GM12878 (cell line): ENCODE measurements around the gene ARHGAP15.

Source experiments
- NFIC ChIP-seq: IDR thresholded peaks from 2 replicates; pipeline ENCODE4 v1.6.1; 2012; ENCODE audit warnings: low read depth, mild to moderate bottlenecking, inconsistent platforms, low read length, moderate library complexity
- NFYB ChIP-seq: IDR thresholded peaks from 2 replicates; pipeline ENCODE4 v1.6.1; 2011; ENCODE audit warnings: low read depth, mild to moderate bottlenecking, low read length, improper control_type of control experiment, moderate library complexity; ENCODE audit not compliant: insufficient read depth
- SPI1 ChIP-seq: IDR thresholded peaks from 2 replicates; pipeline ENCODE4 v1.6.1; 2011; ENCODE audit warnings: low read depth, mild to moderate bottlenecking, low read length, moderate library complexity, borderline replicate concordance; ENCODE audit not compliant: insufficient read depth
- TAF1 ChIP-seq: IDR thresholded peaks from 2 replicates; pipeline ENCODE4 v1.6.1; 2011; ENCODE audit warnings: mild to moderate bottlenecking, low read depth, low read length, borderline replicate concordance
- TF ChIP-seq, protein P1 (sequence below): IDR thresholded peaks from 2 replicates; pipeline ENCODE4 v1.6.1; 2011; ENCODE audit warnings: mild to moderate bottlenecking, low read depth, low read length, moderate library complexity; ENCODE audit not compliant: insufficient replicate concordance
- TF ChIP-seq, protein P2 (sequence below): IDR thresholded peaks from 2 replicates; pipeline ENCODE4 v1.6.1; 2012; ENCODE audit warnings: mild to moderate bottlenecking, low read depth, low read length
- TF ChIP-seq, protein P3 (sequence below): fragments of 450-650 bp; IDR thresholded peaks from 2 replicates; pipeline ENCODE4 v1.6.1; 2018; ENCODE audit warnings: borderline replicate concordance, mild to moderate bottlenecking; ENCODE audit not compliant: partially characterized antibody
- TF ChIP-seq, protein P4 (sequence below), 3 experiments: IDR thresholded peaks in 2 of 3; conservative IDR thresholded peaks in 1 of 3; 2 replicates each; pipeline ENCODE4 v1.5.1; 2011; ENCODE audit warnings: low read depth in 3 of 3, low read length in 3 of 3, mild to moderate bottlenecking in 3 of 3, control low read depth in 2 of 3, moderate library complexity in 2 of 3, inconsistent platforms in 1 of 3, mixed read lengths in 1 of 3; ENCODE audit not compliant: control insufficient read depth in 2 of 3, insufficient read depth in 1 of 3; ENCODE audit errors: extremely low read depth in 1 of 3

DNA sequence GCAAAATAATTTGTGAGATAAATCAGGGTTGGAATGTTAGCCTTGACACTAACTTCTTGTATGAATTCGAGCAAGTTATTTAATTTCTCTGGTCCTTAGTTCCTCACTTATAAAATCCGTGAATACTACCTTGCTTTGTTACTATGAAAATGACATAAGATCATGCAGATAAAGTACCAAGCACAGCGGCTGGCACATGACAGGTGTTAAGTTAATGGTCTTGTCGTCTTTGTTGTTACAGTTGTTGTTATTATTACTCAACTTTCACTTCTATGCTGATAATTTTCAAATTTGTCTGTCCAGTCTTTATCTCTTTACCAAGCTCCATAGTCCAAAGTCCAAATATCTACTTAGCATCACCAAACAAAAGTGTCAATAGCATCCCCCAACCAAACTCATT is 482.1 kb downstream of the ARHGAP15 start:
- TF ChIP-seq SPI1 (no peak), NFYB (no peak), TAF1 (no peak), NFIC (no peak)
- TF ChIP-seq, protein P1, sequence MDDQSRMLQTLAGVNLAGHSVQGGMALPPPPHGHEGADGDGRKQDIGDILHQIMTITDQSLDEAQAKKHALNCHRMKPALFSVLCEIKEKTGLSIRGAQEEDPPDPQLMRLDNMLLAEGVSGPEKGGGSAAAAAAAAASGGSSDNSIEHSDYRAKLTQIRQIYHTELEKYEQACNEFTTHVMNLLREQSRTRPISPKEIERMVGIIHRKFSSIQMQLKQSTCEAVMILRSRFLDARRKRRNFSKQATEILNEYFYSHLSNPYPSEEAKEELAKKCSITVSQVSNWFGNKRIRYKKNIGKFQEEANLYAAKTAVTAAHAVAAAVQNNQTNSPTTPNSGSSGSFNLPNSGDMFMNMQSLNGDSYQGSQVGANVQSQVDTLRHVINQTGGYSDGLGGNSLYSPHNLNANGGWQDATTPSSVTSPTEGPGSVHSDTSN, result no peak
- TF ChIP-seq, protein P2, sequence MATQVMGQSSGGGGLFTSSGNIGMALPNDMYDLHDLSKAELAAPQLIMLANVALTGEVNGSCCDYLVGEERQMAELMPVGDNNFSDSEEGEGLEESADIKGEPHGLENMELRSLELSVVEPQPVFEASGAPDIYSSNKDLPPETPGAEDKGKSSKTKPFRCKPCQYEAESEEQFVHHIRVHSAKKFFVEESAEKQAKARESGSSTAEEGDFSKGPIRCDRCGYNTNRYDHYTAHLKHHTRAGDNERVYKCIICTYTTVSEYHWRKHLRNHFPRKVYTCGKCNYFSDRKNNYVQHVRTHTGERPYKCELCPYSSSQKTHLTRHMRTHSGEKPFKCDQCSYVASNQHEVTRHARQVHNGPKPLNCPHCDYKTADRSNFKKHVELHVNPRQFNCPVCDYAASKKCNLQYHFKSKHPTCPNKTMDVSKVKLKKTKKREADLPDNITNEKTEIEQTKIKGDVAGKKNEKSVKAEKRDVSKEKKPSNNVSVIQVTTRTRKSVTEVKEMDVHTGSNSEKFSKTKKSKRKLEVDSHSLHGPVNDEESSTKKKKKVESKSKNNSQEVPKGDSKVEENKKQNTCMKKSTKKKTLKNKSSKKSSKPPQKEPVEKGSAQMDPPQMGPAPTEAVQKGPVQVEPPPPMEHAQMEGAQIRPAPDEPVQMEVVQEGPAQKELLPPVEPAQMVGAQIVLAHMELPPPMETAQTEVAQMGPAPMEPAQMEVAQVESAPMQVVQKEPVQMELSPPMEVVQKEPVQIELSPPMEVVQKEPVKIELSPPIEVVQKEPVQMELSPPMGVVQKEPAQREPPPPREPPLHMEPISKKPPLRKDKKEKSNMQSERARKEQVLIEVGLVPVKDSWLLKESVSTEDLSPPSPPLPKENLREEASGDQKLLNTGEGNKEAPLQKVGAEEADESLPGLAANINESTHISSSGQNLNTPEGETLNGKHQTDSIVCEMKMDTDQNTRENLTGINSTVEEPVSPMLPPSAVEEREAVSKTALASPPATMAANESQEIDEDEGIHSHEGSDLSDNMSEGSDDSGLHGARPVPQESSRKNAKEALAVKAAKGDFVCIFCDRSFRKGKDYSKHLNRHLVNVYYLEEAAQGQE, result no peak
- TF ChIP-seq, protein P3, sequence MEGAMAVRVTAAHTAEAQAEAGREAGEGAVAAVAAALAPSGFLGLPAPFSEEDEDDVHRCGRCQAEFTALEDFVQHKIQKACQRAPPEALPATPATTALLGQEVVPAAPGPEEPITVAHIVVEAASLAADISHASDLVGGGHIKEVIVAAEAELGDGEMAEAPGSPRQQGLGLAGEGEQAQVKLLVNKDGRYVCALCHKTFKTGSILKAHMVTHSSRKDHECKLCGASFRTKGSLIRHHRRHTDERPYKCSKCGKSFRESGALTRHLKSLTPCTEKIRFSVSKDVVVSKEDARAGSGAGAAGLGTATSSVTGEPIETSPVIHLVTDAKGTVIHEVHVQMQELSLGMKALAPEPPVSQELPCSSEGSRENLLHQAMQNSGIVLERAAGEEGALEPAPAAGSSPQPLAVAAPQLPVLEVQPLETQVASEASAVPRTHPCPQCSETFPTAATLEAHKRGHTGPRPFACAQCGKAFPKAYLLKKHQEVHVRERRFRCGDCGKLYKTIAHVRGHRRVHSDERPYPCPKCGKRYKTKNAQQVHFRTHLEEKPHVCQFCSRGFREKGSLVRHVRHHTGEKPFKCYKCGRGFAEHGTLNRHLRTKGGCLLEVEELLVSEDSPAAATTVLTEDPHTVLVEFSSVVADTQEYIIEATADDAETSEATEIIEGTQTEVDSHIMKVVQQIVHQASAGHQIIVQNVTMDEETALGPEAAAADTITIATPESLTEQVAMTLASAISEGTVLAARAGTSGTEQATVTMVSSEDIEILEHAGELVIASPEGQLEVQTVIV, result no peak
- TF ChIP-seq, protein P4, sequence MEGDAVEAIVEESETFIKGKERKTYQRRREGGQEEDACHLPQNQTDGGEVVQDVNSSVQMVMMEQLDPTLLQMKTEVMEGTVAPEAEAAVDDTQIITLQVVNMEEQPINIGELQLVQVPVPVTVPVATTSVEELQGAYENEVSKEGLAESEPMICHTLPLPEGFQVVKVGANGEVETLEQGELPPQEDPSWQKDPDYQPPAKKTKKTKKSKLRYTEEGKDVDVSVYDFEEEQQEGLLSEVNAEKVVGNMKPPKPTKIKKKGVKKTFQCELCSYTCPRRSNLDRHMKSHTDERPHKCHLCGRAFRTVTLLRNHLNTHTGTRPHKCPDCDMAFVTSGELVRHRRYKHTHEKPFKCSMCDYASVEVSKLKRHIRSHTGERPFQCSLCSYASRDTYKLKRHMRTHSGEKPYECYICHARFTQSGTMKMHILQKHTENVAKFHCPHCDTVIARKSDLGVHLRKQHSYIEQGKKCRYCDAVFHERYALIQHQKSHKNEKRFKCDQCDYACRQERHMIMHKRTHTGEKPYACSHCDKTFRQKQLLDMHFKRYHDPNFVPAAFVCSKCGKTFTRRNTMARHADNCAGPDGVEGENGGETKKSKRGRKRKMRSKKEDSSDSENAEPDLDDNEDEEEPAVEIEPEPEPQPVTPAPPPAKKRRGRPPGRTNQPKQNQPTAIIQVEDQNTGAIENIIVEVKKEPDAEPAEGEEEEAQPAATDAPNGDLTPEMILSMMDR (IDR thresholded peaks at IDR 0.05 in 2 of 3, conservative IDR thresholded peaks at IDR 0.05 in 1 of 3; ENCODE audit: control insufficient read depth in 2 of 3, extremely low read depth in 1 of 3, insufficient read depth in 1 of 3, low read depth in 3 of 3, low read length in 3 of 3), result no peak
